Adipocyte (in vitro differentiated cells): ENCODE data around the gene SLC22A23.
A peak's percentile ranks its signal among the peaks of the same experiment; 100 is the strongest.

ENCODE experiments used
- DNase-seq: peaks from one replicate; pipeline ENCODE4 v3.0.0-alpha.2; 2015; ENCODE audit warnings: low read depth
- H3K27me3 ChIP-seq: replicated peaks from 2 replicates; pipeline ENCODE4 v1.7.0; 2013; ENCODE audit warnings: mild to moderate bottlenecking, low read length, moderate library complexity; ENCODE audit not compliant: control insufficient read depth, insufficient read depth
- H3K36me3 ChIP-seq: 2 replicates; pipeline ENCODE4 v1.7.0; 2013; ENCODE audit warnings: low read length, mild to moderate bottlenecking, moderate library complexity; ENCODE audit not compliant: control insufficient read depth, insufficient read depth, severe bottlenecking
- H3K4me1 ChIP-seq: 2 replicates; pipeline ENCODE4 v1.7.0; 2013; ENCODE audit warnings: mild to moderate bottlenecking, low read length, moderate library complexity; ENCODE audit not compliant: control insufficient read depth, insufficient read depth
- H3K4me3 ChIP-seq: 2 replicates; pipeline ENCODE4 v1.7.0; 2013; ENCODE audit warnings: mild to moderate bottlenecking, low read length, moderate library complexity
- H3K9ac ChIP-seq: 2 replicates; pipeline ENCODE4 v1.7.0; 2013; ENCODE audit warnings: mild to moderate bottlenecking, low read length, moderate library complexity
- H3K9me3 ChIP-seq: 2 replicates; pipeline ENCODE4 v1.7.0; 2013; ENCODE audit warnings: mild to moderate bottlenecking, low read length, moderate library complexity; ENCODE audit not compliant: control insufficient read depth

Gene SLC22A23

DNA sequence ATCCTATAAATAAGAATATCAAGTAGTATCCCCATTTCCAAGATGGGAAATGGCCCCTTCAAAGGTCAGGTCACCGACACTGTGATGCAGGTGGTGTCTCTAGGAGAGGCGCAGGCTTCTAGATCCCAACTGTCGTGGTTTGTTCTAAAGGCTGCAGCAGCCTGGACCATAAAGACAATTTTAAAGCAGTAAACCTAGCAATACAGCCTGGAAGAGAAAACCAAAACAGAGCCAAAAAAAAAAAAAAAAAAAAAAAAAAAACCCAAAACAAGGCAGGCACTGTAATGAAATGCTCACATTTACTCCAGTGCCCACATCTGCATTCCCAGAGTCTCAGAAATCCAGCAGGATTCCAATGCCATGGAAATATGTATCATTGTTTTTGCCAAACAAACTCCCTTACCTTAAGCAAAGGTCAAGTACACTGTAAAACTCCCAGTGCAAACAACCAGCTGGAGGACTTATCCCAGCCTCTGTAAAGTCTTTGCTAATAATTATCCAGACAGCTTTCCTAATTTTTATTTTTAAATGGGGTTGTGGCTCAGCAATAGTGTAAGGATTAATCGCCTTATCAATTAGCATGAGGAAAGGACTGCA, 99.9 kb downstream of the SLC22A23 start:
- no peaks in the 10 kb centered on the region for H3K27me3 ChIP-seq
- H3K4me1 ChIP-seq: peaks cover 32% of the 10 kb centered on the region
- no peak for DNase-seq
- no peaks in the 10 kb centered on the region for H3K36me3 ChIP-seq
- peak overlapping the region; percentile 86 for H3K9ac ChIP-seq
- no peaks in the 10 kb centered on the region for H3K9me3 ChIP-seq
- H3K4me3 ChIP-seq: peak overlapping the region; percentile 76

DNA sequence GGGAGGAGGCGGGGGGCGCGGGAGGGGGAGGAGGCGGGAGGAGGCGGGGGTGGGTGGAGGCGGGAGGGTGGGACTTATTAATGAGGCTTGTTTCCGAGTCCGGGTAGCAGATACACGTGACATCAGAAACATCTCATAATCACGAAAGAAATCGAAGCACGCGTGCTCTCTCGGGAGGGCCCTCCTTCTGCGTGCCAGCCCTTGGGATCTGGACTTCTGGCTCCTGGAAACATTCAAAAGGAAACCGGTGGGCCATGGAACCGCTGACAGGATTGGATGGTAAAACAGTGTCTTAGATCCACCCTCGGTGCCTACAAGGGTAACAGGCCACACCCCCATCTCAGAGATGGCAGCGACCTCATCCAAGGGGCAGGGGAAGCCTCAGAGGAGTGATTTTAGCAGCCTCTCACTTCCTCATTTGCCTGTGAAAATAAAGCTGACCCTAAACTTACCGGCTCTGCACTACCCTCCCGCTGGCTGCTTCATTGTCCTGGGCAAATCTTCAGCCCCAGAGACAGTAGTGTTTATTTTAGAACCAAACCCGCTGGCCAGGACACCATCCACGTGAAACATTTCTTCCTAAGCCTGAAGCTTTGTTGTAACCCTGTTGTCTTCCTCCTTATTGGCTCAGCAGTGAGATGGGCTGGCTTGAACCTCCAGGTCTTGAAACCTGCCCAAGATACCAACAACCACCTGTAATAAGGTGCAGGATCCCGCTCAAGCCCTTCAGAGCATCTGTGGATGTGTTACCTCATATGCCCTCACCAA, 100.6 kb downstream of the SLC22A23 start:
- no peak for DNase-seq
- H3K36me3 ChIP-seq: no peaks in the 10 kb centered on the region
- peaks cover 32% of the 10 kb centered on the region for H3K4me1 ChIP-seq
- peak overlapping the region; percentile 86 for H3K9ac ChIP-seq
- H3K9me3 ChIP-seq: no peaks in the 10 kb centered on the region
- H3K27me3 ChIP-seq: no peaks in the 10 kb centered on the region
- peak overlapping the region; percentile 76 for H3K4me3 ChIP-seq

DNA sequence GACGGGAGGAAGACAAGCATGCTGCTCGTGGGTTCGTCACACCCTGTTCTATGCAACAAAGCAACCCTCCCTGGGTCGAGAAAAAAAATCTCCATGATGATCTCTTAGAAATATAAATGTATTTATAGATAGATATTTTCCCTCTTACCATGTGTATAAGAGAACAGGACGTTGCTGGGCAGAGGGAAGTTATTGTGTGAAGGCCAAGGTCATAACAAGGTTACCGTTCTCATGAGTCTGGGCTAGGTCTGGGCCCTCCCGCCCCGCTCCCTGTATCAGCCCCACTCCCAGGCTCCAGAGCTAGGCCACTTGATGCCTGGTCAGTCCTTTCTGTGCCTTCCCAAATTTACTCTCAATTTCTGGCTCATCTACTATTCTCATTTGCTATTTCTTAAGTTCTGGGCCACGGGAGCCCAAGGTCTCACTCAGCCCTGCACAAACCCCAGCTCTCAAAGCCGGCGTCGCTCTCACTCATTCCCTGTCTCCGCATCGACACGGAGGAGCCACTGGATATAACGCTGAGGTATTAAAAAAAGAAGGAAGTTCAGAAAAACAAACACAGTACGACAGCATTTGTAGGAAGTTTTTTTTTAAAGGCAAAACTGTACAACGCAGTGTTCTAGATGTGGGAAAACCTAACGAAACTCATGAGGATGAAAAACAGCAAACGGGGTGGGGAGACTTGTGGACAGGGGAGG, 101.3 kb downstream of the SLC22A23 start:
- peak overlapping the region; percentile 92 for H3K9ac ChIP-seq
- H3K36me3 ChIP-seq: no peaks in the 10 kb centered on the region
- no peak for DNase-seq
- no peaks in the 10 kb centered on the region for H3K9me3 ChIP-seq
- no peaks in the 10 kb centered on the region for H3K27me3 ChIP-seq
- peaks cover 34% of the 10 kb centered on the region for H3K4me1 ChIP-seq
- H3K4me3 ChIP-seq: peak overlapping the region; percentile 76

DNA sequence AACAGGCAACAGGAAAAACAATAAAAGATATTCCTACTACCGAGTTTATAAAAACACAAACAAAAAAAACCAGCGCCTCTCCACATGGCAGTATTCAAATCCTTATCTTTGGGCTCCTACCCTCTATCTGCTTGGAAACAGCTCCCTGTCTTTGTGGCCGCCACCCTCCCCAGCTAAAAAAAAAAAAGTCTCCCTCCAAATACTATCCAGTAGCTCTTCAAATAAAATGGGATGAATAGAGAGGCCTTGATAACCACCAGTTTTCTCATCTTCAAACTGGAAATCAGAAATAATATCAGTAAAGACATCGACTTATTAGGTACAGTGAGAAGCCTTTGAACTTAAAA, 101.9 kb downstream of the SLC22A23 start:
- H3K36me3 ChIP-seq: no peaks in the 10 kb centered on the region
- H3K9me3 ChIP-seq: no peaks in the 10 kb centered on the region
- no peak for DNase-seq
- H3K9ac ChIP-seq: peak overlapping the region; percentile 92
- H3K27me3 ChIP-seq: no peaks in the 10 kb centered on the region
- peak overlapping the region; percentile 76 for H3K4me3 ChIP-seq
- H3K4me1 ChIP-seq: peaks cover 38% of the 10 kb centered on the region

DNA sequence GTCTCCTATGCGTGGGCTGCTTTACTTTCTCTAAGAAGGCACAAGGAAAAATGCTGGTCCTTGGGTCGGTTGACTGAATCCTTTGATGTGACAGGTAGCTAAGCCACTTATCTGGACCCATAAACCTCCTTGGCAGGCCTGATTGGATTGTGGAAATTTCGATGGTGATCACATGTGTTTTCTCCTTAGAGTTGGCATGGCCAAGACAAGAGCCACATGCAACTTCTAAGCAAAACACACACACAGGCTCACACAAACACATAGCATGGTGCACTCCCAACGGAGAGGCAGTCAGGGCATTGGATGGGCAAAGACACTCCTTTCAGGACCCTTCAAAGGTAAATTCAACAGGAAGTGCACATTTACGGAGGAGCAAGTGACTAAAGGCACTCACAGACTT, 102.9 kb downstream of the SLC22A23 start:
- Histone ChIP-seq H3K27me3 (no peaks in the 10 kb centered on the region), H3K4me1 (peaks cover 43% of the 10 kb centered on the region)

DNA sequence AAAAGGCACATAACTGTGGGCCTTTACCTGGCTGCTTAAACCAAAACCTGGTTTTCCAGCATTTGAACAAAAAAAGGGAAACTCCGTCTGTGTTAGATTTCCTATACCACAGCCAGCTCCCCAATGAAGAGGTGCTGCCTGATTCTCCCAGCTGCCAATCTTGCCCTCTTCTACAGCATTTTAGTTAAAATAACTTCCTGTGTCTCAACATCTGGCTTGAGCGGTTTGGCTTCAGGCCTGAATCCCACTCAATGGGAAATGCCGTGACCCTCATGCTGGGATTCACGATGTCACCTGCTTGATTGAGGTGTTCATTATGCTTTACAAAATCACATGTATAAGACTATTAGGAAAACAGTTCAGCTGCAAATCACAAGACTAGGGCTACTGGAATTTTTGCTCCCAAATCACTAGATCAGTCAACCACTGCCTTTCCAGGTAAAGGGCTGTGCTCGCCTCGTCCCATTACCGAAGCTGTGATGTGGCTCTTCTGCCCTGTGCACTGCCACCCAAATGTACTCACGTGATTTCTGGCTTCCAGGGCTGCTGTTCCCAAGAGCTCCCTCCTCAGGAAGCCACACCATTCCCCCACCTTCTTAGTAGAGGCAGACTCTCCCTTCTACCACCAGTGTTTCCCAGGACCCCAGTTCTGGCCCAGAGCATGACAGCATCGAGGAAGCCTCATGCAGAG, 103.5 kb downstream of the SLC22A23 start:
- no peaks in the 10 kb centered on the region for H3K27me3 ChIP-seq
- no peaks in the 10 kb centered on the region for H3K9me3 ChIP-seq
- peaks cover 43% of the 10 kb centered on the region for H3K4me1 ChIP-seq
- DNase-seq: no peak
- no peak overlapping the region for H3K4me3 ChIP-seq
- H3K36me3 ChIP-seq: no peaks in the 10 kb centered on the region
- H3K9ac ChIP-seq: no peak overlapping the region

More for the DNA sequence above, 102.9 kb downstream of the SLC22A23 start:
- Histone ChIP-seq H3K36me3 (no peaks in the 10 kb centered on the region), H3K4me3 (no peak overlapping the region), H3K9ac (no peak overlapping the region), H3K9me3 (no peaks in the 10 kb centered on the region)
- no peak for DNase-seq

DNA sequence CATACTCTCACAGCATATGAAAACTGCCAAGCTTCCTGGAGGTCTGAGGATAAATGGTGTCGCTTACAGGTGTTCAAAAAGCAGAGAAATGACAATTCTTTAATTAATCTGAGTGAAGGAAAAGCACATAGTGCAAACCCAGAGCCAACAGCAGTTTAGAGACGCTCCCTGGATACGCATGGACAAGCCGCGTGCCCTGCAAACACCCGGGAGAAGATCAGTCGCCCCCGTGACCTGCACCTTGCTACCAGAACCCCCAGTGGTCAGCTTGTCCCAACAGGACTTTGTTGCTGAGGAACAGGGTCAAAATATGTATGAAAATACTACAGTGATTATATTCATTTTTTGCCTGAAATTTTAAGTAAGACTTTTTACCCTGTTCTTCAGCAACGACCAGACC, 104.2 kb downstream of the SLC22A23 start:
- Histone ChIP-seq H3K27me3 (no peaks in the 10 kb centered on the region), H3K9me3 (no peaks in the 10 kb centered on the region), H3K4me1 (peaks cover 43% of the 10 kb centered on the region)

DNA sequence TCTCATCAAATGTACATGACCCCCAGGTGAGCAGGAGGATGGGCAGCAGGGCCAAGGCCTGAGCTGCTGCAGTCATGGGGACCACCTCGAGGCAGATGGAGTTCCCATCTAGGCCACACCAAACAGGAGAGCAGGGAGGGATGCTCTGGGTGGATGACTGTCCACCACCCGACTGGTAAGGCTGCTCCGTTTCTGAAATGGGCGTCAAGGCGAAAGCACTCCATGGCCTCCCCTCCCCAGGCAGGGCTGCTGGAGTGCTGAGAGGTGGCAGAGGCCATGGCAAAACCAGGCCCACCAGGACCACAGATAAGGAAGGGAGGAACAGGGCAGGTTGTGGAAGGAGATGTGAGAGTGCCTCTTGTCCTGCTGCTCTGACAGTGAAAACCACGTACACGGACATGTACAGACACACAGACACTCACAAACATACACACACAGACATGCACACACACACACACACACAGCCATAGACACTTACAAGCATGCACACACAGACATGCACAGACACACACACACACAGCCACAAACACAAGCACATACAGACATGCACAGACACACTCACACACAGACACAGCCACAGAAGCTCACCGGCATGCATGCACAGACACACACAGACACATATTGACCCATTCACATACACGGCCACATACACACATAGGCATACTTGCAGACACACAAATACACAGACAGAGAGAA, 104.9 kb downstream of the SLC22A23 start:
- Histone ChIP-seq H3K9me3 (no peaks in the 10 kb centered on the region), H3K4me3 (no peak overlapping the region), H3K9ac (no peak overlapping the region), H3K36me3 (no peaks in the 10 kb centered on the region), H3K27me3 (no peaks in the 10 kb centered on the region), H3K4me1 (peaks cover 36% of the 10 kb centered on the region)
- no peak for DNase-seq

More for the DNA sequence above, 104.2 kb downstream of the SLC22A23 start:
- Histone ChIP-seq H3K4me3 (no peak overlapping the region), H3K36me3 (no peaks in the 10 kb centered on the region), H3K9ac (no peak overlapping the region)
- DNase-seq: no peak

DNA sequence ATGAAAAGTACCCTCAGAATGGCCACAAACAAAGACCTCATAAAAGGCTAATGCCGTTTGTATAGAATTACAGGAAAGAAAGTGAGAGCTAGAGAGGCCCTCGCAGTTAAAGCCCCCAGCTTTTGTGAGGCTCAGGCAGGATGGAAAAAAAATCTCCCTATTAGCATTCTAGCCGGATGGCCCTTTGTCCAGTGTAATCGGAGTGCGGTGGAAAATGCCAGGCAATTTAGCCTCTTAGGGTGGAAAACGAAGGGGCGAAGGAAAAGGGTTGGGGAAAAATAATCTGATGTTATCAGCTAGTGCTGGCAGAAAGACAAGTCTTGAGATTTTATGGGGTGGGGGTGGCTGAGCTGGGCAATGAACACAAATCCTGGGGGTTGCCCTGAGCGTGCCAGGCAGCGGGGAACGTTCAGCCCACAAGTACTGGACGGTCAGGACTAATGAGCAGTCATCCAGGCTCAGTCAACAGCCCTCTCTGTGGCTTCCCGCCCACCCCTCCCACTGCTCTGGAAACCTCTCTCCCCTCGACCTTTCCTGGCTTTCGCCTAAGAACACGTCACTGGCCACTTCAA, 105.7 kb downstream of the SLC22A23 start:
- Histone ChIP-seq H3K4me1 (peaks cover 31% of the 10 kb centered on the region), H3K27me3 (no peaks in the 10 kb centered on the region), H3K4me3 (no peak overlapping the region), H3K36me3 (no peaks in the 10 kb centered on the region), H3K9me3 (no peaks in the 10 kb centered on the region), H3K9ac (no peak overlapping the region)
- no peak for DNase-seq

DNA sequence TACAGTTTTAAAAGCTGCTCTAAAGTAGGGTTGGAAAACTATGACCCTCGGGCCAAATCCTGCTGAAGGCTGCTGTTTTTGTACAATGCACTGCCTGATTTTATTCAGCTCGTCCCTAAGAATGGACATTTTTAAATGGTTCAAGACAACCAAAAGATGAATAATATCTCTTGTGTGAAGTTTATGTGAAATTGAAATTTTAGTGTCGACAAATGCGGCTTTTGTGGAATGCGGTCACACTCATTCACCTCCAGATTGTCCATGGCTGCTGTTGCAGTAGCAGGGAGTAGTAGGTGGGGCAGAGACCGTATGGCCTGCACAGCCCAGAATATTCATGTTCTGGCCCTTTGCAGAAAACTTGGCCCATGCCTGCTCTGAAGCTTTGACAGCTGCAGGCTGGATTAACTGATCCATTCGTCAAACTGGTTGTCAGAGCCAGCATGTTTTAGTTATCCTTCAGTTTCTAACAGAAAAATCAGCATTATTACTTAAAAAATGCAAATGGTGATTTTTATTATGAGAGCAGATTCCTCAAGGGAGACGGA, 106.5 kb downstream of the SLC22A23 start:
- H3K9ac ChIP-seq: no peak overlapping the region
- H3K9me3 ChIP-seq: no peaks in the 10 kb centered on the region
- no peak for DNase-seq
- H3K27me3 ChIP-seq: no peaks in the 10 kb centered on the region
- no peak overlapping the region for H3K4me3 ChIP-seq
- H3K4me1 ChIP-seq: peaks cover 26% of the 10 kb centered on the region
- H3K36me3 ChIP-seq: no peaks in the 10 kb centered on the region
